ENCODE data around the gene GEMIN5. TPM values are rescaled to one million over a fixed set of nuclear protein-coding genes. Genes with fewer than 3 reads are reported as not detected.

Gene GEMIN5
- total and polyA plus RNA-seq, 8 donors: 10.2 to 24.7 (median 22.7) TPM

- Histone ChIP-seq H3K4me1 (no peaks in the 10 kb centered on the region), H3K9me3 (peaks cover 0 to 4% of the 10 kb centered on the region in 2 donors), H3K36me3 (peaks cover 0 to 15% of the 10 kb centered on the region in 2 donors), H3K4me3 (no peak overlapping the region), H3K27ac (no peak overlapping the region), H3K27me3 (no peaks in the 10 kb centered on the region)
- peak in 1 of 2 donors; percentile 22 for TF ChIP-seq CTCF (IDR thresholded peaks at IDR 0.05)
- intact Hi-C loops (cut with DNase I): no loop called here
- ATAC-seq (peak; percentile 51), DNase-seq (peak in 1 of 4 donors; percentile 42)
Observed at GRCh38 chr5:154972476-154973080, 34.6 kb upstream of the GEMIN5 start.

GRCh38 chr5:154971501-154971900 is 33.5 kb upstream of the GEMIN5 start:
- ATAC-seq (no peak), DNase-seq (no peak)
- no peak for TF ChIP-seq CTCF (IDR thresholded peaks at IDR 0.05)
- no peaks in the 10 kb centered on the region for H3K27me3 ChIP-seq
- H3K9me3 ChIP-seq: peaks cover 0 to 4% of the 10 kb centered on the region in 2 donors
- no peaks in the 10 kb centered on the region for H3K4me1 ChIP-seq
- H3K36me3 ChIP-seq: peaks cover 0 to 25% of the 10 kb centered on the region in 2 donors
- H3K27ac ChIP-seq: no peak overlapping the region
- intact Hi-C loops (cut with DNase I): no loop called here
- no peak overlapping the region for H3K4me3 ChIP-seq

DNA sequence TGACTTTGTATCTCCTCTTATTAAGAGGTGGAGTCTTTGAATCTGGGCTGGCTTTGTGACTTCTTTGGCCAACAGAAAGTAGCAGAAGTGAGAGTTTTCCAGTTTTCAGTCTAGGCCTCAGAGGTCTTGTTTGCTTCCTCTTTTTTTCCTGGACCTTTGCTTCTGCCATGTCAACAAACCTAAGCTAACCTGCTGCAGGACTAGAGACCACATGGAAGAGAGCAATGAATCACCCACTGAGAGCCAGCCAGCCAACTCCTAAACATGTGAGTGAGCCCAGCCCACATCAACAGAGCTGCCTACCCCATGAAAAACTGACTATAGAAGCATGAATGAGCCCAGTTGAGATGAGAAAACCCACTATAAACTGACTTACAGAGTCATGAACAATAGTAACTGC is 32.7 kb upstream of the GEMIN5 start:
- H3K9me3 ChIP-seq: peaks cover 0 to 2% of the 10 kb centered on the region in 2 donors
- TF ChIP-seq CTCF (IDR thresholded peaks at IDR 0.05): no peak
- H3K27ac ChIP-seq: no peak overlapping the region
- H3K27me3 ChIP-seq: no peaks in the 10 kb centered on the region
- DNase-seq (no peak), ATAC-seq (no peak)
- H3K4me3 ChIP-seq: no peak overlapping the region
- intact Hi-C loops (cut with DNase I): no loop called here
- no peaks in the 10 kb centered on the region for H3K4me1 ChIP-seq
- H3K36me3 ChIP-seq: peaks cover 0 to 33% of the 10 kb centered on the region in 2 donors

- no peak for ATAC-seq
- Histone ChIP-seq H3K9me3 (no peaks in the 10 kb centered on the region), H3K27ac (no peak overlapping the region), H3K27me3 (no peaks in the 10 kb centered on the region), H3K4me1 (no peaks in the 10 kb centered on the region), H3K4me3 (no peak overlapping the region), H3K36me3 (peaks cover 0 to 39% of the 10 kb centered on the region in 2 donors)
- DNase-seq: no peak
- intact Hi-C loops (cut with DNase I): no loop called here
- TF ChIP-seq CTCF (IDR thresholded peaks at IDR 0.05): no peak
Observed at GRCh38 chr5:154968953-154969352, 30.9 kb upstream of the GEMIN5 start.

- ATAC-seq: no peak
Observed at GRCh38 chr5:154967421-154968024, 29.5 kb upstream of the GEMIN5 start.

More at GRCh38 chr5:154967421-154968024, 29.5 kb upstream of the GEMIN5 start:
- Histone ChIP-seq H3K9me3 (no peaks in the 10 kb centered on the region), H3K4me3 (peak overlapping the region in 1 of 2 donors; percentile 6), H3K27me3 (no peaks in the 10 kb centered on the region), H3K27ac (no peak overlapping the region), H3K36me3 (peaks cover 0 to 44% of the 10 kb centered on the region in 2 donors), H3K4me1 (no peaks in the 10 kb centered on the region)
- intact Hi-C loops (cut with DNase I): no loop called here
- DNase-seq: no peak
- peak; percentile 36 to 47 for TF ChIP-seq CTCF (IDR thresholded peaks at IDR 0.05)
